ENCODE measurements around the gene ZNF200.

ZNF200 gene

DNA sequence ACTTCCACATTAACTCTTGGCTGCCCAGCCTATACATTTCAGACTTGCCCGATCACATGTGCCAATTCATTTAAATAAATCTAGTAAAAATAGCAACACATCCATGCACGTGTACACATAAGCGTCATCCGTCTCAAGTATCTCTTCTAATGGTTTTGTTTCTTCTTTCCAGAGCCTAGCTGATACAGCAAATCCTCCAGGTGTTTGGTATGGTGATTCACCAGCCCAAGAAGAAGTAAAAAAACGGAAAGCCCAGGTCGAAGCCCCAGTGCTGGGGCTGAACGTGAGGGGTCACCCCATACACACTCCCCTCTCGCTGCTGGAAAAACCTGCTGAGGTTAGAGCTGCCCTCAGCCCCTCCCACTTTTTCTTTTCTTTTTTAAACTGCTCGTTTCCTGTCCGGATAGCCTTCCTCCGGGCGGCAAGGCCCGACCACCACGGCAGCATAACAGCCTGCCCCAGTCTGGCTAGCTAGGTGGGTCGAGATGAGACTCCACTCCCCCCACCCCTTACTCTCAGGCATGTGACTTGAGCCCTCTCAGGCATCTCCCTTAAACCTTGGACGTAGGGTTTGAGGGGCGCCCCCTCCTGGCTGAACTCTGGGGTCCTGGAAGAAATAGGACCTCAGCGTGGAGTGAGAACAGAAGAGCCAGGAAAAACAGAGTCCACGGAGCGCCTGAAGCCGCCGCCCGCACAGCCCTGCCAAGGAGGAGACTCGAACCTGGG is 60.9 kb downstream of the ZNF200 start:
- no peak for DNase-seq

Data from activated effector memory CD4-positive, alpha-beta T cell treated with Interleukin-2 at 50 U/mL for 16 hours (primary cell).